ENCODE results near the gene ZDHHC22.

ZDHHC22 gene

DNA sequence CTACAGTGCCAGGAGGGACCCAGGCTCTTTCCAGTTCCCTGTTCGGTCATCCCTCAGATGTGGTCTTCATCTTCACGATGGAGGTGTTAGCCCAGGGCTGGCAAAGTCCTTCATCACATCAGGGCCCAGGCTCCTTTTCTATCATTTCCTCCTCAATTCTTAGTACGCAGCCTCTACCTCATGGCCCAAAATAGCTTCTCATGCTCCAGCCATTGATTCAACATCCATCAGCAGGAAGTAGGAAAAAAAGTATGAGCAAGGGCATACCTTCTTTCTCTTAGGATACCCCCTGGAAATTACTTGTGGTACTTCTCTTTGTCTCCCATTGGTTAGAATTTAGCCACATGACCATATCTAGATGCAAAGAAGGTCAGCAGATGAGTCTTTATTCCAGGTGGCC is 12.2 kb upstream of the ZDHHC22 start:
- H3K4me3 ChIP-seq (ENCODE audit: low read depth in 1 of 2, low read length in 2 of 2), result no peak overlapping the region
- no peaks in the 10 kb centered on the region for H3K36me3 ChIP-seq (ENCODE audit: insufficient read depth, low read length)
- no peak overlapping the region for H3K27ac ChIP-seq (ENCODE audit: low read depth, low read length)
- H3K9me3 ChIP-seq (ENCODE audit: low read length), result no peaks in the 10 kb centered on the region
- H3K4me1 ChIP-seq (ENCODE audit: insufficient read depth, low read length), result peaks cover 10% of the 10 kb centered on the region
- no peak overlapping the region for H3K9ac ChIP-seq (ENCODE audit: low read length)
- peaks cover 0 to 3% of the 10 kb centered on the region in 2 donors for H3K27me3 ChIP-seq (ENCODE audit: control insufficient read depth in 1 of 2, insufficient read depth in 2 of 2, low read length in 2 of 2)

DNA sequence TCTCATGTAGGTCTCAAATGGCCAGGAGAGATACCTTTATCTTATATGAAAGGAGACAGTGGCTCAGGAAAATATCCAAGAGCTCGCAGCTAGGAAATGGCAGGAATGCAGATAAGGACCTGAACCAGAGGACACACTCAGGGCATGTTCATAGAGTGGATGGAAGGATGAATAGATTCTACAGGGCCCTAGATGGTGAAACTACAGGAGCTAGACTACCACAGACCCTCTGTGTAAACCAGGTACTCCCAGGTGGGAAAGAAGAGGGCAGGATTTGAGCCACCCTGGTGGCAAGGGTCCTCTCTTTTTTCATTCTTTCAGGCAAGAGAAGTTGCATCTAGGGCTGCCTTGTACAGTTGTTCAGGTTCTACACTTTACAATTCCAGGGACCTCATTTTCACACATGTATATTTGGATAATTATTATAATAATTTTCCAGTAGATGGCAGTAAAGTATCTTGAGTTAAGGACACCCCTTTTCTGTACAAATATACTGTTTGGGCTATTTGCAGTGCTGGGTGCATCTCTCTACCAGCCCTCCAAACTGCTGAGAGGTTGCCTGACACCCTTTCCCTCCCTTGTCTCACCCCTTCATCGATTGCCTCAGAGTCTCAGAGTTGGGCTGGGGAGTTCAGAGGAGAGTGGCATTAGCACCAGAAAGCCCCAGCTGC is 10.5 kb upstream of the ZDHHC22 start:
- no peak overlapping the region for H3K9ac ChIP-seq (ENCODE audit: low read length)
- H3K27me3 ChIP-seq (ENCODE audit: control insufficient read depth in 1 of 2, insufficient read depth in 2 of 2, low read length in 2 of 2), result peaks cover 0 to 8% of the 10 kb centered on the region in 2 donors
- H3K4me3 ChIP-seq (ENCODE audit: low read depth in 1 of 2, low read length in 2 of 2), result no peak overlapping the region
- no peaks in the 10 kb centered on the region for H3K36me3 ChIP-seq (ENCODE audit: insufficient read depth, low read length)
- H3K9me3 ChIP-seq (ENCODE audit: low read length), result no peaks in the 10 kb centered on the region
- no peak overlapping the region for H3K27ac ChIP-seq (ENCODE audit: low read depth, low read length)
- H3K4me1 ChIP-seq (ENCODE audit: insufficient read depth, low read length), result no peaks in the 10 kb centered on the region

DNA sequence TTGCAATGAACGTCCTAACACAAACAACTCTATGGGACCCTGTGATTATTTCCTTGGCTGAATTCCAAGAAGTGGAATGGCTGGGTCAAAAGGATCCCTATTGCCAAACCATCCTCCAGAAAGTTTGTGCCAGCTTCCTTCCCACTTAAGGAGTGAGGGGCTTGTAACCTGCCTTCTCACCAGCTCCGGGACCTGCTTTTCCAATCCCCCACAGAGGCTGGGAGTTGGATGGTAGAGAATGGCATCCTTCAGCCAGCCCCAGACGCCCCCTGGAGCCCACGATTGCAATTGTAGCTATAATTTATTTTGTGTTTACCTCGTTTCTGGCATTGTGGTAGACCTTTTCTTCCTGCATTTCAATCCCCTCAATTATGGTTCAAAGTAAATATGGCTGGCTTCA is 9.7 kb upstream of the ZDHHC22 start:
- H3K9ac ChIP-seq (ENCODE audit: low read length), result no peak overlapping the region
- H3K9me3 ChIP-seq (ENCODE audit: low read length), result no peaks in the 10 kb centered on the region
- H3K36me3 ChIP-seq (ENCODE audit: insufficient read depth, low read length), result no peaks in the 10 kb centered on the region
- H3K4me1 ChIP-seq (ENCODE audit: insufficient read depth, low read length), result no peaks in the 10 kb centered on the region
- no peak overlapping the region for H3K4me3 ChIP-seq (ENCODE audit: low read depth in 1 of 2, low read length in 2 of 2)
- no peak overlapping the region for H3K27ac ChIP-seq (ENCODE audit: low read depth, low read length)
- peaks cover 3 to 12% of the 10 kb centered on the region in 2 donors for H3K27me3 ChIP-seq (ENCODE audit: control insufficient read depth in 1 of 2, insufficient read depth in 2 of 2, low read length in 2 of 2)

DNA sequence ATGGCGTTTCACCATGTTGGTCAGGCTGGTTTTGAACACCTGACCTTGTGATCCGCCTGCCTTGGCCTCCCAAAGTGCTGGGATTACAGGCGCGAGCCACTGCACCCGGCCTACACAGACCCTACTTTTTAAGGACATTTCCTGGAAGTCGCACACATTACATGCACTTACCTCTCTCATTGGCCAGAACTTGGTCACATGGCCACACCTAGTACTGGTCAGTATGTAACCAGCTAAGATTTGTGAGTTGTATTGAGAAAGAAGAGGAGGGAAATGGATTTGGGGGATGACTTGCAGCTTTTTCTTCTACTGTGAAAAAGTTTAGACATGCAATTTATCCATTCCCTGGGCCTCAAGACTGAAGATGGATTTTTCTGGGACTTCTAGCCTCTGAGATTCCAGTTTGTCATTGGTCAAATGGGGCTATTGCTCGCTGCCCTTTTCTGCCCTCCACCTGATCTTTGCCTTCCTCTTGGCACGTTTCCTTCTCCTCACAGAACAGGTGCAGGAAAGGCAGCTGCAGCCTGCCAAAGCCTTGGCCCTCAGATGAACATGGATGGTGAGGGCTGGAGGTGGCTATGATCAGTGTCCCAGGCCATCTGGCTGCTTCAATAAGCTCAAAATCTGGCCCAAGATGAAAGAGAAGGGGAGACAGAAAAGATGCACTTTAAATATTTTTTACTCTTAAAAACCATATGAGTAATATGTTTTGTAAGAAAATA is 7.1 kb upstream of the ZDHHC22 start:
- no peaks in the 10 kb centered on the region for H3K4me1 ChIP-seq (ENCODE audit: insufficient read depth, low read length)
- no peaks in the 10 kb centered on the region for H3K36me3 ChIP-seq (ENCODE audit: insufficient read depth, low read length)
- H3K27me3 ChIP-seq (ENCODE audit: control insufficient read depth in 1 of 2, insufficient read depth in 2 of 2, low read length in 2 of 2), result peaks cover 20 to 23% of the 10 kb centered on the region in 2 donors
- H3K9ac ChIP-seq (ENCODE audit: low read length), result no peak overlapping the region
- H3K27ac ChIP-seq (ENCODE audit: low read depth, low read length), result no peak overlapping the region
- no peaks in the 10 kb centered on the region for H3K9me3 ChIP-seq (ENCODE audit: low read length)
- no peak overlapping the region for H3K4me3 ChIP-seq (ENCODE audit: low read depth in 1 of 2, low read length in 2 of 2)

DNA sequence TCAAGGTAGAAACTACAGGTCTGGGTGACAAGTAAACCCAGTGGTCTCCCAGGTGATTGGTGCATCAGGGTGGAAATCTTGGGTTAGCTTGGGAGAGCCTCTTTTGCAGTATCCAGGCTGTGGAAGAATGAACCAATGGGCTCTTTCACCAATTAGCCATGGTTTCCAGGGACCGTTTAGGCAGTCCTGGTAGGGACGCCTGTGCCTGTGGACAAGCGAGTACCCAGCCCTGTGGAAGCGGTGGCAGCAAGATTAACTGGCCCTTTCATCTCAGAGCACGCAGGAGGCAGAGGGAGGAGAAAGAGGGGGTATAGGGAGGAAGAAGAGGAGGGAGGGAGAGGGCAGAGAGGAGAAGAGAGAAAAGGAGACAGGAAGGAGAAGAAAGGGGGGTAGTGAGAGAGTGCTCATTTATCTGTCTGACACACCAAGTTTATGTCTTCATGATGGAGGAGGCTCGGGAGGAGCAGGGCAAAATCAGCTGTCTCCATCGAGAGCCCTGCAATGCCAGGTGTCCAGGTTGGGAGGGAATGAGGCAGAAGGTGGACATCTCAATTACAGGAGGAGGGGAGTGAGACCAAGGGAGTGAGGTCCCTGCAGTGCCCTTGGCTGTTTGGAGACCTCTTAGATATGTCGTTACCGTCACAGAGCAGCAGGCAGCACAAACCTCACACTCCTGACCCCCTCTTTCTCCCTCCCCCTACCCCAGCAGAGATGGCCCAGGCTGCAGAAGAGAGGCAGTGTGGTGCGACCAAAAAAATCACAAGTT is 4.6 kb upstream of the ZDHHC22 start:
- Histone ChIP-seq H3K27ac (ENCODE audit: low read depth, low read length) (no peak overlapping the region), H3K9ac (ENCODE audit: low read length) (no peak overlapping the region), H3K9me3 (ENCODE audit: low read length) (no peaks in the 10 kb centered on the region), H3K4me3 (ENCODE audit: low read depth in 1 of 2, low read length in 2 of 2) (no peak overlapping the region), H3K27me3 (ENCODE audit: control insufficient read depth in 1 of 2, insufficient read depth in 2 of 2, low read length in 2 of 2) (peaks cover 34 to 41% of the 10 kb centered on the region in 2 donors), H3K36me3 (ENCODE audit: insufficient read depth, low read length) (no peaks in the 10 kb centered on the region), H3K4me1 (ENCODE audit: insufficient read depth, low read length) (no peaks in the 10 kb centered on the region)

DNA sequence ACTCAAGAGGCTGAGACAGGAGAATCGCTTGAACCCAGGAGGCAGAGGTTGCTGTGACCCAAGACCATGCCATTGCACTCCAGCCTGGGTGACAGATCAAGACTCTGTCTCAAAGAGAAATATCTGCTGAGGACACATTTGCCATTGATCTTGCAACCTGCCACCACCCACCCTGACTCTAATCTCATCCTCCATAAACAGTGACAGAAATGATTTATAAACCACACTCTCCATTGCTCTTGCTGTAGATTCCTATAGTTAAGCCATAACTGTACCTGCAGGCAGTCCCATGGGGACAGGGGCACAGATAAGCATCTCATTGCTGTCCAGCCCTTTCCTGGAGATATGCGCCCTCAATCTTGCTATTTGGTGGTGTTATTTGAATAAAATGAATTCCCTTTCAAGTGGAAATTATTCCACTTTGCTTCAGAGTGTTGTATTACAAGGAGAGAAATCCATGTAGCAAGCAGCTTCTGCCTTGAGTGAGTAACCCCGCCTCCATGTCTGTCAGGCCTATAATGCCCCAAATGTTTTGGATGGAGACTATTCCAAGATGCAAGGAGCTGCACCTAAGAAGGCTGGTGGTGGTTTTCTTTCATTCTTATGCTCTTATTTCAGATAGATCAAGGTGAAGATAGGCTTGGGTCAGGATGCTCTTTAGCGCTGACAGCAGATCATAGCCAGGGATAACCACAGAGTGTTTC is 3.0 kb upstream of the ZDHHC22 start:
- Histone ChIP-seq H3K36me3 (ENCODE audit: insufficient read depth, low read length) (no peaks in the 10 kb centered on the region), H3K27ac (ENCODE audit: low read depth, low read length) (no peak overlapping the region), H3K4me1 (ENCODE audit: insufficient read depth, low read length) (peaks cover 6% of the 10 kb centered on the region), H3K9ac (ENCODE audit: low read length) (no peak overlapping the region), H3K9me3 (ENCODE audit: low read length) (no peaks in the 10 kb centered on the region), H3K27me3 (ENCODE audit: control insufficient read depth in 1 of 2, insufficient read depth in 2 of 2, low read length in 2 of 2) (peaks cover 41 to 57% of the 10 kb centered on the region in 2 donors), H3K4me3 (ENCODE audit: low read depth in 1 of 2, low read length in 2 of 2) (no peak overlapping the region)

DNA sequence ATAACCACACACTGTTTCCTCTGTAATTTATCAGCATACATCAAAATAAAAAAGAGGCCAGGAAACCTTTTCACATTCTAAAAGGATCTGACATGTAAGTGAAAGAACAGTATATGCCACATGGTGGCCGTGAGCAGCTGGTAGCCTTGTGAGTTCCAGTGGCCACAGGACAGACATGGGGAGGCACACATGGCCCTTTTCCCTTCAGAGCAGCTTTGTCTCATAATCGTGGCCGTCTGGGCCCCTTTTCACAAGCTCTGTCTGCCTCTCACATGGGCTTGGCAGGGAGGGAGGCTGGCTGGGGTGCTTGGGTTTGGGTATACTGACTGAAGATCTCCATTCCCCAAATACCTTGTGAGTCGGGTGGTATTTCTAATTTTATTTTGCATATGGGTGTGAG is 1.5 kb upstream of the ZDHHC22 start:
- H3K27me3 ChIP-seq (ENCODE audit: control insufficient read depth in 1 of 2, insufficient read depth in 2 of 2, low read length in 2 of 2), result peaks cover 54 to 72% of the 10 kb centered on the region in 2 donors
- H3K27ac ChIP-seq (ENCODE audit: low read depth, low read length), result no peak overlapping the region
- no peak overlapping the region for H3K9ac ChIP-seq (ENCODE audit: low read length)
- peaks cover 6% of the 10 kb centered on the region for H3K4me1 ChIP-seq (ENCODE audit: insufficient read depth, low read length)
- no peaks in the 10 kb centered on the region for H3K9me3 ChIP-seq (ENCODE audit: low read length)
- no peaks in the 10 kb centered on the region for H3K36me3 ChIP-seq (ENCODE audit: insufficient read depth, low read length)
- H3K4me3 ChIP-seq (ENCODE audit: low read depth in 1 of 2, low read length in 2 of 2), result no peak overlapping the region

DNA sequence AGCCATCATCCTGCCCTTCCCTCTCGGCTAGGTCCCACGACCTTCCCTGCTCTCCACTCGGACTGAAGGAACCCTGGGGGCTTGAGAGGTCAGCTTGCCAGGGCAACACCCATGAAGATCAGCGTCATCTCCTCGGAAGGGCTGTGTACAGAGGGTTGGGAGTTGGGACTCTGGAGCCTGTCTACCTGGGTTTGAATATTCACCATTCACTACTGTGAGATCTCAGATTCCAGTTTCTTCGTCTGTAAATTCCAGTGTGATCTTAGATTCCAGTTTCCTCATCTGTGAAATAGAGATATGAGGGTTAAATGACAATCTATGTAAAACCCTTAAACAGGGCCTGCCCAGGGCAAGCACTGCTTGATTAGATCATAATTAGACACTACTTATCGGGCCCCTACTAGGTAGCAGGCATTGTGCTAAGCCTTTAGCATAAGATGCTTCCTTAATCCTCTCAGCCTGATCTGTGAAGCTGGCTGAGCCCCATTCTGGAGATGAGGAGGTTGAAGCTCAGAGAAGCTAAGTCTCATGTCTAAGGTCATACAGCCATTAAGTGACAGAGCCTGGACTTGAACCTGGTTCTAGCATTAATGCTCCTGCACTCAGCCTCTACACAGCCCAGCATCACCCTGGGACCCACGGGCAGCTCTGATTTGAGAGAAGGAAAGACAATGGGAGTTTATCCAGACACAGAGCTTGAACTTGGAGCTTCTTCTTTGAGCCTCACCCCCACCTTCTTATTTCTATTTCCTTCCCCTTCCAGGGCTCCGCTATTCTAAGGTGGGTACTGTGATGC is 612 bp upstream of the ZDHHC22 start:
- H3K36me3 ChIP-seq (ENCODE audit: insufficient read depth, low read length), result no peaks in the 10 kb centered on the region
- no peak overlapping the region for H3K9ac ChIP-seq (ENCODE audit: low read length)
- H3K4me1 ChIP-seq (ENCODE audit: insufficient read depth, low read length), result peaks cover 6% of the 10 kb centered on the region
- H3K27me3 ChIP-seq (ENCODE audit: control insufficient read depth in 1 of 2, insufficient read depth in 2 of 2, low read length in 2 of 2), result peaks cover 50 to 77% of the 10 kb centered on the region in 2 donors
- H3K27ac ChIP-seq (ENCODE audit: low read depth, low read length), result no peak overlapping the region
- no peaks in the 10 kb centered on the region for H3K9me3 ChIP-seq (ENCODE audit: low read length)
- H3K4me3 ChIP-seq (ENCODE audit: low read depth in 1 of 2, low read length in 2 of 2), result no peak overlapping the region

DNA sequence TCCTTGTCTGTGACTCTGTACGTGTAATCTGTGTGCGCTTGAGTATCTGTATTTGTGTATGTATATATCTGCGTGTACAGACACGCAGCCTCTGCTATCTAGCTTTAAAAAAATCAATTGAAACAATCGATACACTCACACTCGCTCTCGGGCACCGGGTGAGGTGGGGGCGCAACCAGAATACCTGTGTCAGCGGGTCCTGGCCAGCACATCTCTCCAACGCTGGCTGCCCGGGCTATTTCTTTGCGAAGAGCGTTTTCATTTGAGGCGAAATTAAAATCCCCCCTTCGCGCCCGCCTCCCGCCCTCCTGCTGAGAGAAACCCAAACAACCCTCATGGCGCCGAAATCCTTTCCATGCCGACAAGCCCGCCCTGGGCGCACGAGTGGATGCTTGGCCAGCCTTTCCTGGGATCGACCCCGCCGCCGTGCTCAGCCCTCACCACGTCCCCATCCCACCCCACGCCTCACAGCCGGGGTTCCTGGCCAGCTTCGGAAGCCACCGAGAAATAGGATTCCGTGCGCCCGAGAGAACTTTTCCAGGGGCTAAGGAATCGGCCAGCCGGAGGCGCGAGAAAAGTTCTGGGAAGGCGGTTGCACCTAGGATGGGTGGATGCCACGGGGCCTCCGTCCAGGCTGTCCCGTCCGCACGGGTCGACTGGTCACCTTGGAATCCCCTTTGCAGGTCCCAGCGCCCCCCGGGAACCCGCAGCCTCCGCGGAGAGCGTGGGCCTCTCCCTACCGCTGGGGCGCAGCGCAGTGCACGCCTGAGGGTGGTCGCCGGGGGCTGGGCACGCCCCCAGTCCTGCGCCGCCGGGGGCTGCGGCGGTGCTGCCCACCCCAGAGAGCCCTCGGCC is 1.0 kb downstream of the ZDHHC22 start:
- no peak overlapping the region for H3K4me3 ChIP-seq (ENCODE audit: low read depth in 1 of 2, low read length in 2 of 2)
- H3K4me1 ChIP-seq (ENCODE audit: insufficient read depth, low read length), result peaks cover 6% of the 10 kb centered on the region
- no peak overlapping the region for H3K27ac ChIP-seq (ENCODE audit: low read depth, low read length)
- no peaks in the 10 kb centered on the region for H3K36me3 ChIP-seq (ENCODE audit: insufficient read depth, low read length)
- H3K27me3 ChIP-seq (ENCODE audit: control insufficient read depth in 1 of 2, insufficient read depth in 2 of 2, low read length in 2 of 2), result peaks cover 45 to 72% of the 10 kb centered on the region in 2 donors
- H3K9me3 ChIP-seq (ENCODE audit: low read length), result no peaks in the 10 kb centered on the region
- no peak overlapping the region for H3K9ac ChIP-seq (ENCODE audit: low read length)
